GM12892 (cell line): ENCODE results near the gene FRY.

Experiments used
- POLR2A ChIP-seq: IDR thresholded peaks from 2 replicates; pipeline ENCODE4 v1.6.1; 2011; ENCODE audit warnings: low read depth, low read length, control low read depth
- TAF1 ChIP-seq: IDR thresholded peaks from 2 replicates; pipeline ENCODE4 v1.6.1; 2011; ENCODE audit warnings: low read depth, mild to moderate bottlenecking, control low read depth, low read length, borderline replicate concordance

DNA sequence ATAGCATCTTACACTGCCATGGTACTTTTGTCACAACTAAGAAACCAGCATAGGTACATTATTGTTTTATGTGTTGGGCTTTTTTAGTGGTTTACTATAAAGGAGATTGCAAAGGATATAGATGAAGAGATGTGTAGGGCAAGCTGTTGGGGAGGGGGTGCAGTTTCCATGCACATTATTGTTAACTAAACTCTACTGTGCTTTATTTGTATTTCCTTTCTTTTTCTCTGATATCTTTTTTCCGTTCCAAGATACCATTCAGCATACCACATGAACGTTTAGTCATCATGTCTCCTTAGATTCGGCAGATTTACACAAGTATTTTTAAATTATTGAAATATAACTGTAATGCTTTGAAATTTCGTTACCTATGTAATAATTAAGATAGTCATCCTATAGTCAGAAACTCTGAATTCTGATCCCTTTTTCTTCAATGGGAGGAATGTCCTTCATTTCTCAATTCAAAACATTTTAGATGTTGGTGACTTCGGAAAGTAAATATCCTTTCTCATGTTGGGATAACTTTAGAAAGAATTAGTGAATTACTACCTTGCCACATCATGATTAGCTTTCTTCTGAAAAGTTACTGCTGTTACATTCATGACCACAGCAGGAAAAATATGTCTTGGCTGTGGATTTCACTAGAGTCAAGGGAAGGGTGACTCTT, 82.8 kb downstream of the FRY start:
- TF ChIP-seq POLR2A (no peak), TAF1 (no peak)
